Heart left ventricle (tissue), 16 donors: ENCODE data around the gene TAF6L. TPM values are rescaled to one million over a fixed set of nuclear protein-coding genes. Genes with fewer than 3 reads are reported as not detected.
"Not testable (repeated sequence)": the region's sequence is repeated elsewhere in the genome, so short reads cannot be mapped to it uniquely, and the experiment has no call there.

Source experiments
- ATAC-seq, 4 donors: fragments of 200-7000 bp; cut with Tn5 transposase; one replicate each; pipeline ENCODE4 v1.9.1; 2020 to 2022; ENCODE audit warnings: moderate library complexity in 4 of 4, mild to moderate bottlenecking in 3 of 4, moderate number of reproducible peaks in 1 of 4
- DNase-seq, 5 donors: peaks; one replicate each; pipeline ENCODE4 v3.0.0-alpha.2; 2020
- H3K27ac ChIP-seq, 12 donors: fragments of 200-600 bp; sonication (generic) in 4 of 12; one replicate each; pipeline versions ENCODE4 v1.5.0 to v1.8.0; 2016 to 2022; ENCODE audit warnings: mild to moderate bottlenecking in 2 of 12
- H3K27me3 ChIP-seq, 9 donors: fragments of 200-600 bp; sonication (generic) in 2 of 9; one replicate each; pipeline versions ENCODE4 v1.5.1 to v1.8.0; 2016 to 2022; ENCODE audit warnings: mild to moderate bottlenecking in 3 of 9
- H3K36me3 ChIP-seq, 9 donors: fragments of 200-600 bp; sonication (generic) in 2 of 9; one replicate each; pipeline versions ENCODE4 v1.5.0 to v1.8.0; 2018 to 2022; ENCODE audit warnings: mild to moderate bottlenecking in 2 of 9
- H3K4me1 ChIP-seq, 12 donors: fragments of 200-600 bp; sonication (generic) in 4 of 12; one replicate each; pipeline versions ENCODE4 v1.5.0 to v1.8.0; 2016 to 2022; ENCODE audit warnings: mild to moderate bottlenecking in 3 of 12
- H3K4me3 ChIP-seq, 12 donors: fragments of 200-600 bp; sonication (generic) in 4 of 12; one replicate each; pipeline versions ENCODE4 v1.5.0 to v1.8.0; 2017 to 2022; ENCODE audit warnings: mild to moderate bottlenecking in 9 of 12, moderate library complexity in 4 of 12
- H3K9me3 ChIP-seq, 12 donors: fragments of 200-600 bp; sonication (generic) in 4 of 12; one replicate each; pipeline versions ENCODE4 v1.5.0 to v1.8.0; 2016 to 2022; ENCODE audit warnings: mild to moderate bottlenecking in 1 of 12
- POLR2A ChIP-seq, 2 donors: fragments of 450-650 bp; IDR thresholded peaks; one replicate each; pipeline ENCODE4 v1.6.1; 2017; ENCODE audit warnings: antibody characterized with exemption in 2 of 2, mild to moderate bottlenecking in 2 of 2, moderate library complexity in 2 of 2
- WGBS, 4 donors: extraction: QIAGEN DNeasy Blood & Tissue Kit in 2 of 4; methylation state at CpG; one replicate each; pipeline versions ENCODE4 v1.1.5 to v1.1.7; 2013 to 2018; 5-methylcytosine and 5-hydroxymethylcytosine counted together
- intact Hi-C, 10 donors: fragments of 100-400 bp; cut with DNase I; formaldehyde crosslinking; loops; one replicate each; pipeline versions ENCODE4 v1.11.1 to v1.14.2; 2022
- polyA plus RNA-seq, 2 donors: library from polyadenylated mRNA; stranded (reverse); fragments of 200-250 nt; gene quantifications; one replicate each; pipeline ENCODE4 v1.2.3, GENCODE V29; 2013
- total RNA-seq, 9 donors: library from RNA; depleted of rRNA in 2 of 9; stranded (reverse); fragments of >200 nt in 2 of 9; fragmentation: NEBNext Ultra II Directional in 3 of 9; extraction: Animal tissue kit (Norgen Biotek cat#: 25700) in 3 of 9; gene quantifications; one replicate each; pipeline versions ENCODE4 v1.1.0 to v1.2.4, GENCODE V29; 2016 to 2023
- TF ChIP-seq, protein P1 (sequence below), 12 donors: fragments of 200-600 bp; sonication (generic) in 4 of 12; IDR thresholded peaks; one replicate each; pipeline versions ENCODE4 v1.5.0 to v1.8.0; 2018 to 2022; ENCODE audit warnings: antibody characterized with exemption in 12 of 12, mild to moderate bottlenecking in 5 of 12
- donor health status: ischemic (EF 13 %, LVEDD 7.1; RV severe dilation, severe dysfunction).
- donor health status: healthy with polysubstance abuse.
- donor health status: DM: no; HTN: yes; CAD: no.
- donor health status: DM: no; HTN: no; CAD: no.
- donor health status: ischemic (EF 25% LVEDD 6.9; RV normal size, moderate dysfunction).
- donor health status: ischemic (EF 25% LVEDD 5.7; RV mildly dilated, moderate dysfunction).
- donor health status: healthy.
- donor health status: DM: yes; HTN: yes; CAD: no.
- donor health status: ischemic (EF 35%, LVEDD 5.7; RV mildly dilated, moderate dysfunction).
- donor health status: nonischemic (EF 11% LVEDD 7.7; RV severe dilation, severe dysfunction).
- donor health status: DM: yes; HTN: yes; CAD: no.
- donor health status: PGD.
- donor health status: ischemic (EF 29% LVEDD 5.4; RV normal size, mild dysfunction).
- donor health status: nonischemic (EF 23%, LVEDD 6.1; RV moderate dilation, normal function).

TAF6L gene
- total and polyA plus RNA-seq, 11 donors, result 7.1 to 19.5 (median 9.3) TPM

DNA sequence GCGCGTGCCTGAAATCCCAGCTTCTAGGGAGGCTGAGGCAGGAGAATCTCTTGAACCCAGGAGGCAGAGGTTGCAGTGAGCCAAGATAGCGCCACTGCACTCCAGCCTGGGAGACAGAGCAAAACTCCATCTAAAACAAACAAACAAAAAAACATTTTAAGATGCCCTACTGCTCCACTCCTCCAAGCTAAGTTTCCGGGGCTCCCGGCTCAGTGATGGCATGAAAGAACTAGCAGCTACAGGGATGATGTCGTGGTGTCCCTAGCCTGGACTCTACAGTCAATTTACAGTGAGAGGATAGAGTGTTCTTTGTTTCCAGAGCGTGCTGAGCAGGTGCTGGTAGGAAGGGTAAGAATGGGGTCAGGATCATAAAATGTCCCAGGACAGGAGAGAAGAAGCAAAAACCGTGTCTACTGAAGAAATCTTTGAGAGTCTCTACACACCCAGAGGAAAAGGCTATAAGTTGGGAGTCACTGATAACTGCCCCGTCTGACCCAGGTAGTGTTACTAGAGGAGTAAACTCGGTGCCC, 16.0 kb upstream of the TAF6L start:
- Histone ChIP-seq H3K4me1 (peaks cover 3 to 38% (median 16%) of the 10 kb centered on the region in 12 donors), H3K9me3 (no peaks in the 10 kb centered on the region), H3K4me3 (no peak overlapping the region), H3K27ac (peak overlapping the region in 1 of 12 donors; percentile 90), H3K36me3 (peaks cover 0 to 21% (median 10%) of the 10 kb centered on the region in 9 donors), H3K27me3 (no peaks in the 10 kb centered on the region)
- 80 to 85% (median 84%) methylated on average over 10 of the region's 10 CpGs for WGBS, 4 donors
- DNase-seq, result no peak
- intact Hi-C loops, result loop anchor here in 1 of 10 donors (2.0 kb wide), 1 partner anchor 26 kb away; the partner anchor contains the start of gene TTC9C
- ATAC-seq, result no peak
- TF ChIP-seq POLR2A (IDR thresholded peaks at IDR 0.05), result no peak
- TF ChIP-seq, protein P1, sequence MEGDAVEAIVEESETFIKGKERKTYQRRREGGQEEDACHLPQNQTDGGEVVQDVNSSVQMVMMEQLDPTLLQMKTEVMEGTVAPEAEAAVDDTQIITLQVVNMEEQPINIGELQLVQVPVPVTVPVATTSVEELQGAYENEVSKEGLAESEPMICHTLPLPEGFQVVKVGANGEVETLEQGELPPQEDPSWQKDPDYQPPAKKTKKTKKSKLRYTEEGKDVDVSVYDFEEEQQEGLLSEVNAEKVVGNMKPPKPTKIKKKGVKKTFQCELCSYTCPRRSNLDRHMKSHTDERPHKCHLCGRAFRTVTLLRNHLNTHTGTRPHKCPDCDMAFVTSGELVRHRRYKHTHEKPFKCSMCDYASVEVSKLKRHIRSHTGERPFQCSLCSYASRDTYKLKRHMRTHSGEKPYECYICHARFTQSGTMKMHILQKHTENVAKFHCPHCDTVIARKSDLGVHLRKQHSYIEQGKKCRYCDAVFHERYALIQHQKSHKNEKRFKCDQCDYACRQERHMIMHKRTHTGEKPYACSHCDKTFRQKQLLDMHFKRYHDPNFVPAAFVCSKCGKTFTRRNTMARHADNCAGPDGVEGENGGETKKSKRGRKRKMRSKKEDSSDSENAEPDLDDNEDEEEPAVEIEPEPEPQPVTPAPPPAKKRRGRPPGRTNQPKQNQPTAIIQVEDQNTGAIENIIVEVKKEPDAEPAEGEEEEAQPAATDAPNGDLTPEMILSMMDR (IDR thresholded peaks at IDR 0.05), result no peak

DNA sequence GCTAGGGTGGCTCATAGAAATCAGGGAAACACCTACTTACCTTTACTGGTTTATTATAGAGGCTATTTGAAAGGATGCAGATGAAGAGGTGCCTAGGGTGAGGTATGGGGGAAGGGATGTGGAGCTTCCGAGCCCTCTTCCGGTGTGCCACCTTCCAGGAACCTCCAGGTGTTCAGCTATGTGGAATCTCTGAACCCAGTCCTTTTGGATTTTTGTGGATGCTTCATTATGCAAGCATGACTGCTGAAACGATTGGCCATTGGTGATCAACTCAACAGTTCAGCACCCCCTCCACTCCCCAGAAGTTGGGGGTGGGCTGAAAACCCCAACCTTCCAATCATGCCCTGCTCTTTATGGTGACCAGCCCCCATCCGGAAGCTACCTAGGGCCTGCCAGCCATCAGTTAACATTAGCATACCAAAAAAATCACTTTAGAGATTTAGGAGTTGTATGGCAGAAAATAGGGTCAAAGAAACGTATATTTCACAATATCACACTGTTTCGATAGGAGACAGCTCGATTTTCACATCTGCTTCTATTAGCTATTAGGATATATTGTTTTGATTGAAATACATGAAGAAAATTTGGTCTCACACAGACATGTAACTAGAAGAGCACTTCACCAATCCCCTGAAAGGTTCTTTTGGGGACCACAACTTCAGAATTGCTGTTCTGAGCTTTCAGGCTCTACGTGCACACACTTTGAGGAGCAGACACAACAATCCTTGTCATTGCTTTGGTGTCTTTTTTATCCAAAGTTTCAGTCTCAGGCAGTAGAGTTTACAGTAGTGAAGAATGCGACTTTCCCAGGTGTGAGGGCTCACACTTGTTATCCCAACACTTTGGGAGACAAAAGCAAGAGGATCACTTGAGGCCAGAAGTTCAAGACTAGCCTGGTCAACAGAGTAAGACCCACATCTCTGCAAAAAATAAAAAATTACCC, 13.1 kb upstream of the TAF6L start:
- H3K4me1 ChIP-seq, result peaks cover 2 to 31% (median 20%) of the 10 kb centered on the region in 12 donors
- intact Hi-C loops, result no loop called here
- ATAC-seq (no peak), DNase-seq (no peak)
- no peak for TF ChIP-seq POLR2A (IDR thresholded peaks at IDR 0.05)
- TF ChIP-seq, protein P1 (IDR thresholded peaks at IDR 0.05), result no peak
- H3K27me3 ChIP-seq, result no peaks in the 10 kb centered on the region
- 55 to 60% (median 58%) methylated on average over 9 of the region's 9 CpGs for WGBS, 4 donors
- H3K9me3 ChIP-seq, result no peaks in the 10 kb centered on the region
- H3K4me3 ChIP-seq, result no peak overlapping the region
- peaks cover 0 to 8% (median 0%) of the 10 kb centered on the region in 9 donors for H3K36me3 ChIP-seq
- H3K27ac ChIP-seq, result no peak overlapping the region

DNA sequence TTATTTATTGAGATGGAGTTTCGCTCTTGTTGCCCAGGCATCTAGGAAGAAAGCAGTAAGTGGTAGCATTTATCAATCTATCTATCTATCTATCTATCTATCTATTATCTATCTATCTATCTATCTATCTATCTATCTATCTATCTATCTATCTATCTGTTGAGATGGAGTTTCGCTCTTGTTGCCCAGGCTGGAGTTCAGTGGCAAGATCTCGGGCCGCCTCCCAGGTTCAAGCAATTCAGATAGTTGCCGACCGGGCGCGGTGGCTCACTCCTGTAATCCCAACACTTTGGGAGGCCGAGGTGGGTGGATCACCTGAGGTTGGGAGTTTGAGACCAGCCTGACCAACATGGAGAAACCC, 10.3 kb upstream of the TAF6L start:
- not testable (repeated sequence) for ATAC-seq
- H3K27ac ChIP-seq, result peak overlapping the region in 11 of 12 donors; percentile 64 to 88 (median 82)
- intact Hi-C loops, result loop anchor here in 1 of 10 donors (1.0 kb wide), 1 partner anchor 10 kb away; the partner anchor contains the start of gene TAF6L

DNA sequence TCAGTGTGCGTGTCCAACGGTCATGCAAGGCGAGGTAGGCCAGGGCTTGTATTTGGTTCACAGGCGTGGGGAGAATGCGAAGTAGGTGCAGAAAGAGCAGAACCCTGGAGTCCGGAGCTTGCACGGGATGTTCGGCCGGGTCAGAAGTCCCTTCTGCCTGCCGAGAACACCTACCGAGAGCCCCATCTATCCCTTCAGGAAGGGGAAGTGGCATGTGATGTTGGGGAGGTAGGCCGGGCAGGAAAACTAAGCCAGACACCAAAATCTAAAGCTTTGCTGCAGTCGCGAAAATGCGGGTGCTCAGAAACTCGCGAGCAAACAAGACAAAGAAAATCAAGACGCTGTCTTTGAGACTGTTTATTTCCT, 435 bp upstream of the TAF6L start:
- H3K4me3 ChIP-seq, result peak overlapping the region; percentile 52 to 86 (median 74)
- H3K36me3 ChIP-seq, result peaks cover 0 to 33% (median 25%) of the 10 kb centered on the region in 9 donors
- DNase-seq, result peak in 4 of 5 donors; percentile 29 to 44 (median 38)
- H3K4me1 ChIP-seq, result peaks cover 0 to 27% (median 19%) of the 10 kb centered on the region in 12 donors
- 0 to 2% (median 1%) methylated on average over 18 of the region's 18 CpGs for WGBS, 4 donors
- H3K27ac ChIP-seq, result peak overlapping the region; percentile 84 to 96 (median 93)
- no peaks in the 10 kb centered on the region for H3K27me3 ChIP-seq
- intact Hi-C loops, result loop anchor here in 4 of 10 donors (1.0 to 5.0 kb wide), 5 partner anchors 9 to 43 kb away; partner anchors contain the start of genes TTC9C (in 2 of the 4), HNRNPUL2 (in 1 of the 4), POLR2G (in 1 of the 4) and TMEM179B (in 1 of the 4)
- TF ChIP-seq, protein P1 (IDR thresholded peaks at IDR 0.05), result no peak
- TF ChIP-seq POLR2A (IDR thresholded peaks at IDR 0.05), result no peak
- H3K9me3 ChIP-seq, result no peaks in the 10 kb centered on the region
- peak in 3 of 4 donors; percentile 7 to 17 (median 12) for ATAC-seq

More for the DNA sequence above, 10.3 kb upstream of the TAF6L start:
- 38 to 42% (median 39%) methylated on average over 9 of the region's 9 CpGs for WGBS, 4 donors
- Histone ChIP-seq H3K4me1 (peaks cover 0 to 25% (median 12%) of the 10 kb centered on the region in 12 donors), H3K36me3 (peaks cover 0 to 34% (median 15%) of the 10 kb centered on the region in 9 donors), H3K4me3 (peak overlapping the region; percentile 63 to 92 (median 81))
- not testable (repeated sequence) for H3K9me3 ChIP-seq, H3K27me3 ChIP-seq
- DNase-seq, result peak in 2 of 5 donors; percentile 34 to 57
